GM19238 (cell line): Measurements from ENCODE around the gene NRIP2.

Experiments used
- DNase-seq: peaks from one replicate; pipeline ENCODE4 v3.0.0; 2011; ENCODE audit warnings: low spot score; ENCODE audit not compliant: insufficient read length

The NRIP2 gene

GRCh38 chr12:2851931-2852330 lies 17.1 kb upstream of the NRIP2 start:
- DNase-seq: no peak

GRCh38 chr12:2845280-2845679 lies 10.4 kb upstream of the NRIP2 start:
- no peak for DNase-seq

GRCh38 chr12:2844786-2845185 lies 10.0 kb upstream of the NRIP2 start:
- no peak for DNase-seq

GRCh38 chr12:2842948-2843347 lies 8.1 kb upstream of the NRIP2 start:
- no peak for DNase-seq

GRCh38 chr12:2841056-2841650 lies 6.3 kb upstream of the NRIP2 start:
- DNase-seq: no peak

GRCh38 chr12:2836574-2836973 lies 1.7 kb upstream of the NRIP2 start:
- no peak for DNase-seq

- no peak for DNase-seq
Measured at GRCh38 chr12:2835691-2836403, 1.0 kb upstream of the NRIP2 start.

GRCh38 chr12:2833810-2834209 lies 1.0 kb downstream of the NRIP2 start:
- DNase-seq: no peak

GRCh38 chr12:2833327-2833726 lies 1.5 kb downstream of the NRIP2 start:
- DNase-seq: no peak

- no peak for DNase-seq
Measured at GRCh38 chr12:2832550-2833127, 2.2 kb downstream of the NRIP2 start.

- DNase-seq: no peak
Measured at GRCh38 chr12:2829275-2829674, 5.6 kb downstream of the NRIP2 start.

- no peak for DNase-seq
Measured at GRCh38 chr12:2826721-2827515, 7.9 kb downstream of the NRIP2 start.

GRCh38 chr12:2826036-2826435 lies 8.8 kb downstream of the NRIP2 start:
- DNase-seq: no peak

- DNase-seq: no peak
Measured at GRCh38 chr12:2825132-2825531, 9.7 kb downstream of the NRIP2 start.

GRCh38 chr12:2824541-2824940 lies 10.3 kb downstream of the NRIP2 start:
- no peak for DNase-seq

GRCh38 chr12:2823483-2823882 lies 11.4 kb downstream of the NRIP2 start:
- no peak for DNase-seq

- no peak for DNase-seq
Measured at GRCh38 chr12:2820432-2820831, 14.4 kb downstream of the NRIP2 start.

GRCh38 chr12:2819810-2820209 lies 15.0 kb downstream of the NRIP2 start:
- DNase-seq: no peak

- peak; percentile 59 for DNase-seq
Measured at GRCh38 chr12:2813214-2814185, 21.3 kb downstream of the NRIP2 start.

- DNase-seq: peak; percentile 91
Measured at GRCh38 chr12:2812290-2813213, 22.3 kb downstream of the NRIP2 start, which contains the start of gene ITFG2. Gene ITFG2, plus strand, starts transcription at chr12:2812668. Its CDS starts 93 bp downstream, at chr12:2812761.
